GM18951 (cell line): ENCODE data around the gene LMF1.
A peak's percentile ranks its signal among the peaks of the same experiment; 100 is the strongest.

ENCODE experiments used
- POLR2A ChIP-seq: IDR thresholded peaks from 4 replicates; pipeline ENCODE4 v1.6.1; 2011; ENCODE audit warnings: mild to moderate bottlenecking; ENCODE audit not compliant: insufficient read length, insufficient read depth; ENCODE audit errors: extremely low read depth
- in situ Hi-C: fragments of 300-500 bp; cut with MboI; formaldehyde crosslinking; loops from one replicate; pipeline ENCODE4 v1.12.0; 2022; ENCODE audit warnings: low sequenced_read_pairs, mixed read lengths, inconsistent platforms; ENCODE audit not compliant: unreplicated experiment

The LMF1 gene

GRCh38 chr16:815861-816260, 154.9 kb downstream of the LMF1 start:
- in situ Hi-C loops: no loop called here

DNA sequence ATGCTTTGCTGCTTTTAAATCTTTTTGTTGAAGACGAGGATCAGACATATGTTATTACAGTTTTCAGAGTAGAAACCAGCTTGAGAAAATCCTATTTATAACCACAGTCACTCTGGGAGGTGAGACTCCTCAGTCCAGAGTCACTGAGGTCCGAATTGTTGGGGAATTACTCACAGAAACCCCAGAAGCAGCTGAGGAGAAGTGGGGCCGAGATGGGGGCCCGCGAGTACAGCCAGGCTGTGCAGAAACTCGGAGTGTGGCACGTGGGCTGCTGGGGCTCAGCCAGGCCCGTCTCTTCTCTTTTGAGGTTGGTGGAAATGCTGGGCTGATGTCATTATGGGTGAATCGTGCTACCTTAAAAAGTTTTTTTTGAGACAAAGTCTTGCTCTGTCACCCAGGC, 155.8 kb downstream of the LMF1 start:
- no peak for TF ChIP-seq POLR2A
- in situ Hi-C loops: no loop called here

More at GRCh38 chr16:815861-816260, 154.9 kb downstream of the LMF1 start:
- TF ChIP-seq POLR2A: no peak

DNA sequence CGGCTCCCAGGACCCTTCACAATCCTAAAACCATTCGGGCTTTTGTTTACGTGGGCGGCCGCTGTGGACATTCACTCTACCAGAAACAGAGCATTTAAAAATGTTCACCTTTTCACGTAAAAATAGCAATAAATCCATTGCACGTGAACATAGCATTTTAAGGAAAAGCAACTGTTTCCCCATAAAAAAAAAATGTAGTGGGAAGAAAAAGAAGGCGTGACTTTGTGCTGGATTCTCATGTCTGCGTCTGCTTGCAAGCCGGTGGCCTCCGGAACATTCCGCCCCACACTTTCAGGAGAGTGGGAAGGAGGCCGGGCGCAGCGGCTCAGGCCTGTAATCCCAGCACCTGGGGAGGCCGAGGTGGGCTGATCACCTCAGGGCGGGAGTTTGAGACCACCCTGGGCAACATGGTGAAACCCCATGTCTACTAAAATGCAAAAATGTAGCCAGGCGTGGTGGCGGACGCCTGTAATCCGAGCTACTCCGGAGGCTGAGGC, 156.8 kb downstream of the LMF1 start:
- no peak for TF ChIP-seq POLR2A

DNA sequence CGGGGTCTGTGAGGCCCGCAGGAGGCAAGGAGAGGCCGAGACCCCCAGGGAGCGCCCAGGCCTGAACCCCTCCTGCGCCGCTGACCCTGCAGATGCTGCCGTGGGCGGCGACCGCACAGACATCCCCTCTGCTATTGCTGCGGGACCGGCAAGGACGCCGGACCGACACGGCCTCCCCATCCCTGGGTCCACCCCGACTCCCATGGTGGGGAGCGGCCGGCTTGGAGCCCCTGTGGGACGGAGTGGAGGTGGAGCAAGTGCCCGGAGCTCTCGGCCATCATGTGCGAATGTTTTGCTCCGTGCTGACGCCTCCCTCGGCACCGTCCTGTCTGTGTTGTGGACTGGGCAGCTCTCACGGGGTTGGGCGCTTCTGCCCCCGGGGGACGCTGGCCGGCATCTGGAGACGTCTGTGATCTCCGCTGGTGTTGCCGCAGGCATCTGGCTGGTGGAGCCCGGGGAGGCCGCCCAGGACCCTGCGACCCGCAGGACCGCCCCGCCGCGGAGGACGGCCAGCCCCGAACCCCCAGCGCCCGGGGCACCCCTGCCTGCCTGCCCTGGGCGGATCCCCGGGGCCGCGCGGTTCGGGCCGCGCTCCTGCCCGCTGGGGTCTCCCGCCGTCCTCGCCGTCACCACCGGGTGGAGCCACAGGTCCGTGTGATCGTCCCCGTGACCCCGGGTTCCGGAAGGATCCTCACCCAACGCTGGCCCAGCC, 157.4 kb downstream of the LMF1 start:
- in situ Hi-C loops: no loop called here

More for the DNA sequence above, 156.8 kb downstream of the LMF1 start:
- in situ Hi-C loops: no loop called here

DNA sequence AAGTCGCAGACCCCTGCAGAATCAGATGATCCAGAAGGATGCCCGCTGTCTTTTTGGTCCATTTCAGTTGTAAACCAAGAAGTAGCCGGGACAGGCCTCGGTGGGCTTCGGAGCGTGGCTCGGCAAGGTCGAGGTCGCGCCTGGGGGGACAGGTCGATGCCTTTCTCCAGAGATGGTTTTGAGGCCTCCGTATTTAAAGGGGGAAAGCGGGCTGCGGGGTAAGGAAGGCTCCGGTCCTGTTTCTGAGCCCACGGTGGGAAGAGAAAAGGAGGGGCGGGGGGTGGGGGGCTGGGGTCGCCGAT, 162.7 kb downstream of the LMF1 start:
- TF ChIP-seq POLR2A: no peak
- in situ Hi-C loops: no loop called here

More for the DNA sequence above, 157.4 kb downstream of the LMF1 start:
- TF ChIP-seq POLR2A: no peak

GRCh38 chr16:807347-808084, 163.3 kb downstream of the LMF1 start:
- in situ Hi-C loops: no loop called here
- TF ChIP-seq POLR2A: peak; percentile 88

DNA sequence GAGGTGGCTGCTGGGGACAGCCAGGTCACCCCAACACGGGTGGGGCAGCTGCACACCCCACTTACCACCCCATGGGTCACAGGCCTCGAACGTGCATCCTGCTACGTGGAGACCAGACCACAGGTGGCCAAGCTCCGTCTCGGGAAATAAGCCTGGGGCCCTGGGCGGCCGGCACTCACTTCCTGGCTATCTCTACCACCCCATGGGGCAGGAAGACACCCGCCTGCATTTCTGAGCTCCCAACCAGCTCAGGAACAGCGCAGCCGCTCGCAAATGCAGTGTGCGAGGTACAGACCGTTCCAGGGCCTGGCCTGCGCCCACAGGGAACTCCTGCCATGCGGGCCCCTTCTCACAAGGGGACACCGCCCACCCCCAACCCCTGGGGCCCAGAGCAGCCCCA, 165.3 kb downstream of the LMF1 start:
- in situ Hi-C loops: no loop called here
- peak; percentile 13 for TF ChIP-seq POLR2A

- in situ Hi-C loops: no loop called here
These were observed 166.4 kb downstream of the LMF1 start for GRCh38 chr16:804193-805048.

DNA sequence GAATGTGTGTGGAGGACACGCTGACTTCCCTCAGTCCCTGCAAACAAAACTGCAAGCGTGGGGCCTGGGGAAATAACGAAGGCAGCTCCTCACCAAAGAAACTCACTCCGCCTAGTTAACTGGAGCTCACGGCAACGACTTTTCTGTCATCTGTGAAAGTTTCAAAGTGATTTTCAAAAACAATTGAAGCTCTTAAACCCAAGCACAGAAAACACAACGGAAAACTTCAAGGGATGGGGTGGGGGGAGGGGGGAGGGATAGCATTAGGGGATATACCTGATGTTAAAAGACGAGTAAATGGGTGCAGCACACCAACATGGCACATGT, 167.1 kb downstream of the LMF1 start:
- in situ Hi-C loops: no loop called here
- no peak for TF ChIP-seq POLR2A

More at GRCh38 chr16:804193-805048, 166.4 kb downstream of the LMF1 start:
- no peak for TF ChIP-seq POLR2A
